ENCODE results near the gene GPR108.

Gene GPR108

GRCh38 chr19:6691342-6691741, 46.0 kb downstream of the GPR108 start:
- H4K20me1 ChIP-seq (ENCODE audit: insufficient read depth, low read length, poor library complexity, severe bottlenecking): no peaks in the 10 kb centered on the region
- H3K79me2 ChIP-seq (ENCODE audit: insufficient read depth, low read length): no peaks in the 10 kb centered on the region
- TF ChIP-seq, protein P1, sequence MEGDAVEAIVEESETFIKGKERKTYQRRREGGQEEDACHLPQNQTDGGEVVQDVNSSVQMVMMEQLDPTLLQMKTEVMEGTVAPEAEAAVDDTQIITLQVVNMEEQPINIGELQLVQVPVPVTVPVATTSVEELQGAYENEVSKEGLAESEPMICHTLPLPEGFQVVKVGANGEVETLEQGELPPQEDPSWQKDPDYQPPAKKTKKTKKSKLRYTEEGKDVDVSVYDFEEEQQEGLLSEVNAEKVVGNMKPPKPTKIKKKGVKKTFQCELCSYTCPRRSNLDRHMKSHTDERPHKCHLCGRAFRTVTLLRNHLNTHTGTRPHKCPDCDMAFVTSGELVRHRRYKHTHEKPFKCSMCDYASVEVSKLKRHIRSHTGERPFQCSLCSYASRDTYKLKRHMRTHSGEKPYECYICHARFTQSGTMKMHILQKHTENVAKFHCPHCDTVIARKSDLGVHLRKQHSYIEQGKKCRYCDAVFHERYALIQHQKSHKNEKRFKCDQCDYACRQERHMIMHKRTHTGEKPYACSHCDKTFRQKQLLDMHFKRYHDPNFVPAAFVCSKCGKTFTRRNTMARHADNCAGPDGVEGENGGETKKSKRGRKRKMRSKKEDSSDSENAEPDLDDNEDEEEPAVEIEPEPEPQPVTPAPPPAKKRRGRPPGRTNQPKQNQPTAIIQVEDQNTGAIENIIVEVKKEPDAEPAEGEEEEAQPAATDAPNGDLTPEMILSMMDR (conservative IDR thresholded peaks at IDR 0.05; ENCODE audit: low read length): no peak
- TF ChIP-seq EZH2phosphoT487 (IDR thresholded peaks at IDR 0.05; ENCODE audit: borderline replicate concordance): no peak
- H2AFZ ChIP-seq (ENCODE audit: low read length): no peak overlapping the region
- no peaks in the 10 kb centered on the region for H3K4me1 ChIP-seq (ENCODE audit: insufficient read depth, low read length, poor library complexity, severe bottlenecking)
- H3K4me3 ChIP-seq (ENCODE audit: low read length, poor library complexity, severe bottlenecking): no peak overlapping the region
- H3K4me2 ChIP-seq (ENCODE audit: low read depth, low read length, poor library complexity, severe bottlenecking): no peak overlapping the region
- no peak overlapping the region for H3K9ac ChIP-seq (ENCODE audit: low read depth, low read length, poor library complexity, severe bottlenecking)
- no peaks in the 10 kb centered on the region for H3K9me3 ChIP-seq (ENCODE audit: insufficient read depth, low read depth, low read length)
- no peaks in the 10 kb centered on the region for H3K36me3 ChIP-seq (ENCODE audit: insufficient read depth, low read length)
- H3K27me3 ChIP-seq (ENCODE audit: insufficient read depth, low read length, poor library complexity, severe bottlenecking): no peaks in the 10 kb centered on the region
- H3F3A ChIP-seq (ENCODE audit: low read depth): no peaks in the 10 kb centered on the region
- no peaks in the 10 kb centered on the region for H3K9me2 ChIP-seq (replicated peaks; ENCODE audit: low read depth, low read length)

DNA sequence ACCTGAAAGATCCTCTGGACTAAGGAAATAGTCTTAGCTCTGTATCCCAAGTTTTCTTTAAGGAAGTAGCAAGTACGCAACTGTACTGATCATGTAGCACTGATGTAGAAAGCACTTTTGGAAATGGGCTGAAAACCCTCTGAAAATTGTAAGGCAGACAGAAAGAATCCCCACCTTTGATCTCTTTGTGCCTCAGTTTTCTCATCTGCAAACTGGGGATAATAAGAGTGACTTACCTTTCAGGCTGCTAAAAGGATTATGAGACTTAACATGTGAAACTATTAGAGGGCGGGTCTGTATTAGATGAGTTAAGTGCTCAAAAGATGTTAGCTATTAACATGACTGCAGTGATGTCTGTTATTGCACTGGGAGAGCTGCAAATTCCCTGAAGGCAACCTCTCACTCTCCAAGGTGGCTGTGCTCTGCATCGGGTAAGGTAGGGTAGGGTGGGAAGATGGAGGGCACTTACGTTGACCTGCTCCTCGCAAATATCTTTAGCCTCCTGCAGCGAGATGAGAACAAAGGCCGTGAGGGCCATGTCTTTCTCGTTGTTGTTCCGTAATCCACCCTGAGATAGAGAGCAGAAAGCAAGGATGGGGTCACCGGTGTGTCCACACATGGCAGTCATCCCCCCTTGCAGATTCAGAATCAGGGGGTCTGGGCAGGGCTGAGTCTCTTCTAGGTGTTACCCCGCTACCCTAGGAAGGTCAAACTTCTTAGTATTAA, 47.1 kb downstream of the GPR108 start:
- Histone ChIP-seq H3K36me3 (ENCODE audit: insufficient read depth, low read length) (no peaks in the 10 kb centered on the region), H3K4me1 (ENCODE audit: insufficient read depth, low read length, poor library complexity, severe bottlenecking) (no peaks in the 10 kb centered on the region), H3K4me3 (ENCODE audit: low read length, poor library complexity, severe bottlenecking) (no peak overlapping the region), H3K9me2 (replicated peaks; ENCODE audit: low read depth, low read length) (no peaks in the 10 kb centered on the region), H3F3A (ENCODE audit: low read depth) (no peaks in the 10 kb centered on the region), H4K20me1 (ENCODE audit: insufficient read depth, low read length, poor library complexity, severe bottlenecking) (no peaks in the 10 kb centered on the region), H2AFZ (ENCODE audit: low read length) (no peak overlapping the region), H3K79me2 (ENCODE audit: insufficient read depth, low read length) (no peaks in the 10 kb centered on the region), H3K4me2 (ENCODE audit: low read depth, low read length, poor library complexity, severe bottlenecking) (no peak overlapping the region), H3K27me3 (ENCODE audit: insufficient read depth, low read length, poor library complexity, severe bottlenecking) (no peaks in the 10 kb centered on the region), H3K9me3 (ENCODE audit: insufficient read depth, low read depth, low read length) (no peaks in the 10 kb centered on the region), H3K9ac (ENCODE audit: low read depth, low read length, poor library complexity, severe bottlenecking) (no peak overlapping the region)
- TF ChIP-seq, protein P1 (conservative IDR thresholded peaks at IDR 0.05; ENCODE audit: low read length): no peak
- TF ChIP-seq EZH2phosphoT487 (IDR thresholded peaks at IDR 0.05; ENCODE audit: borderline replicate concordance): no peak

DNA sequence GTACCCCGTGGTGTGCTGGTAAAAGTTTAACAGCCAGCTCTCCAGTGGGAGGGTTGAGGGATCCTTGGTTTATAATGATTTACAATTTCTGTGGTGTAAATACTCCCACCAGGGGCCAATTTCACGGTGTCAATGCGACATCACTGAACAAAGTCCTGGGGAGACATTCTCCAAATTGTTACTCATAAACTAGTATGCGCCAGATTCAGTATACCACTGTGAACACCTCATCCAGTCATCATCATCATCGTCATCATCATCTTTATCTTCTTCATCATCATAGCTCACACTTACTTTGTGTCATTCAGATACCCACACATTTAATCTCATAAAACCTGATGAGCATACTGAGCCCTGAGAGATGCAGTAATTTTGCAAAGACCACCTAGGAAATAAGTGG, 50.3 kb downstream of the GPR108 start:
- no peak overlapping the region for H3K9ac ChIP-seq (ENCODE audit: low read depth, low read length, poor library complexity, severe bottlenecking)
- H3K9me2 ChIP-seq (replicated peaks; ENCODE audit: low read depth, low read length): no peaks in the 10 kb centered on the region
- no peaks in the 10 kb centered on the region for H3K9me3 ChIP-seq (ENCODE audit: insufficient read depth, low read depth, low read length)
- H3K36me3 ChIP-seq (ENCODE audit: insufficient read depth, low read length): no peaks in the 10 kb centered on the region
- H3K79me2 ChIP-seq (ENCODE audit: insufficient read depth, low read length): no peaks in the 10 kb centered on the region
- H3K4me2 ChIP-seq (ENCODE audit: low read depth, low read length, poor library complexity, severe bottlenecking): no peak overlapping the region
- H3K4me1 ChIP-seq (ENCODE audit: insufficient read depth, low read length, poor library complexity, severe bottlenecking): no peaks in the 10 kb centered on the region
- no peaks in the 10 kb centered on the region for H4K20me1 ChIP-seq (ENCODE audit: insufficient read depth, low read length, poor library complexity, severe bottlenecking)
- TF ChIP-seq, protein P1 (conservative IDR thresholded peaks at IDR 0.05; ENCODE audit: low read length): no peak
- TF ChIP-seq EZH2phosphoT487 (IDR thresholded peaks at IDR 0.05; ENCODE audit: borderline replicate concordance): no peak
- H3K27me3 ChIP-seq (ENCODE audit: insufficient read depth, low read length, poor library complexity, severe bottlenecking): no peaks in the 10 kb centered on the region
- no peak overlapping the region for H2AFZ ChIP-seq (ENCODE audit: low read length)
- H3F3A ChIP-seq (ENCODE audit: low read depth): no peaks in the 10 kb centered on the region
- no peak overlapping the region for H3K4me3 ChIP-seq (ENCODE audit: low read length, poor library complexity, severe bottlenecking)
